GM18870 (cell line): ENCODE measurements around the gene ZNF48.

ENCODE experiments used
- ATAC-seq: cut with Tn5 transposase; IDR thresholded peaks from one replicate; pipeline ENCODE4 v1.9.1; 2021; ENCODE audit warnings: moderate library complexity; ENCODE audit not compliant: unreplicated experiment

The ZNF48 gene

DNA sequence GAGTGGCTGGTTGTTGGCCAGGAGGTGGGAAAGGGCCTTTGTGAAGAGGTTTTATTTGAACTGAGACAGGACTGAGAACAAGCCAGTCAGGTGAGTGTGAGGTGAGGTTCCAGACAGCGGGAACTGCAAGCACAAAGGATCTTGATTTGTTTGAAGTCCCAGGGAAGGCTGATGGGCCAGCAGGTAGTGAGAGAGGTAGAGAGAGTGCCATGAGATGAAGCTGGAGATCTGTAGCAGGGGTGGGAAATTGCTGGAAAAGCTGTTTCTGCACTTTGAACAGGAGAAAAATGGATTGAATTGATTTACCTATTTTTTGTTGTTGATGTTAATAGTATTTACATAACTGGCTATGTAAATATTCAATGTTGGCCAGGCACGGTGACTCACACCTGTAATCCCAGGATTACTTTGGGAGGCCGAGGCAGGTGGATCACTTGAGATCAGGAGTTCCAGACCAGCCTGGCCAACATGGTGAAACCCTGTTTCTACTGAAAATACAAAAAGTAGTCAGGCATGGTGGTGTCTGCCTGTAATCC lies 42.4 kb downstream of the ZNF48 start:
- no peak for ATAC-seq

DNA sequence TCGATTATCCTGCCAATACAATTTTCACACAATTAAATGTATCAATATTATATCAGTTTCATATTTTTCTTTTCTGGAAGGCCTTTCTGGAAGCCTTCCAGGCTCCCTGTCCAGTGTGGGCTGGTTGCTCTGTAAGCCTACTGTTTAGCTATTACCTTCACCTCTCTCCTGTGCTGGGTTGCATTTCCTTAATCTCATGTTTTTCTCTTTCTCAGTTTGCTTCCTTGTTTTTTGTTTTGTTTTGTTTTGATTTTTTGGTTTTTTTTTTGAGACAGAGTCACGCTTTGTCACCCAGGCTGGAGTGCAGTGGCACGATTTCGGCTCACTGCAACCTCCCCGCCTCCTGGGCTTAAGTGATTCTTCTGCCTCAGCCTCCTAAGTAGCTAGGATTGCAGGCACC lies 43.6 kb downstream of the ZNF48 start:
- no peak for ATAC-seq

DNA sequence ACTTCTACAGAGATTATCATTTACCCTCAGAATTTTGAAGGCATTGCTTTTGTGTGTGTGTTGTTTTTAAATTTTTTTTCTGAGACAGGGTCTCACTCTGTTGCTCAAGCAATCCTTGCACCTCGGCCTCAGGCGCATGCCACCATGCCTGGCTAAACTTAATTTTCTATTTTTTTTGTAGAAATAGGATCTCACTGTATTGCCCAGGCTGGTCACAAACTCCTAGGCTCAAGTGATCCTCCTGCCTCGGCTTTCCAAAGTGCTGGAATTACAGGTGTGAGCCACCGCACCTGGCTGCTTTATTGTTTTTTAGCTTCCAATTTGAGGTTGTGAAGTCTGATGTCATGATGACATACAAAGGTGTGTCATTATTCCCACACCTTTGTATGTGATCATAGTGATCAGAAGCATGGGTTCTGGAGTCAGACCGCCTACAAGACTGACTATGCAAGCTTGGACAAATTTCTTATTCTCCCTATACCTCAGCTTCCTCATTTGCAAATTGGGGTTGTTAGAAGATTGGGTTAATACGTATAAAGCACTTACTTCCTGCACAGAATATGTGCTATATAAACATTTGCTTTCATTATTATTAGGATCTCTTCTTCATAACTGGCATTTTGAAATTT lies 44.6 kb downstream of the ZNF48 start:
- no peak for ATAC-seq

DNA sequence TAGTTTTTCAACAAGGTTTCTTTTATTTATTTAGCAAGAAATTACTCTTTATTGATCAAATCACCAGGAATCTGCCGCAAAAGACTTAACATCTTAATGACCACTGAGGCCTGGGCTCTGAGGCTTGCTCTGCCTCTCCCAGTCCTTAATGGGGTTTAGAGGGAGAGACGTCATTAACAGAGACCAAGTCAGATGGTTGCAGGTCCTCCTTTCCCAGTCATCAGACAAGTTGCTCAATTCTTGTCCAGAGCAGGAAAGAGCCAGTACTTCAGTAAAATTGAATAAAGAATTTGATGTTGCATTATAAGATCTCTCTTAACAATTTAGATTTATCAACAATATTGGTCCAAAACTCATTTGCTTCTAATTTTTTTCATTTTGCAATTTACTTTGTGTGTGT lies 48.4 kb downstream of the ZNF48 start:
- no peak for ATAC-seq

DNA sequence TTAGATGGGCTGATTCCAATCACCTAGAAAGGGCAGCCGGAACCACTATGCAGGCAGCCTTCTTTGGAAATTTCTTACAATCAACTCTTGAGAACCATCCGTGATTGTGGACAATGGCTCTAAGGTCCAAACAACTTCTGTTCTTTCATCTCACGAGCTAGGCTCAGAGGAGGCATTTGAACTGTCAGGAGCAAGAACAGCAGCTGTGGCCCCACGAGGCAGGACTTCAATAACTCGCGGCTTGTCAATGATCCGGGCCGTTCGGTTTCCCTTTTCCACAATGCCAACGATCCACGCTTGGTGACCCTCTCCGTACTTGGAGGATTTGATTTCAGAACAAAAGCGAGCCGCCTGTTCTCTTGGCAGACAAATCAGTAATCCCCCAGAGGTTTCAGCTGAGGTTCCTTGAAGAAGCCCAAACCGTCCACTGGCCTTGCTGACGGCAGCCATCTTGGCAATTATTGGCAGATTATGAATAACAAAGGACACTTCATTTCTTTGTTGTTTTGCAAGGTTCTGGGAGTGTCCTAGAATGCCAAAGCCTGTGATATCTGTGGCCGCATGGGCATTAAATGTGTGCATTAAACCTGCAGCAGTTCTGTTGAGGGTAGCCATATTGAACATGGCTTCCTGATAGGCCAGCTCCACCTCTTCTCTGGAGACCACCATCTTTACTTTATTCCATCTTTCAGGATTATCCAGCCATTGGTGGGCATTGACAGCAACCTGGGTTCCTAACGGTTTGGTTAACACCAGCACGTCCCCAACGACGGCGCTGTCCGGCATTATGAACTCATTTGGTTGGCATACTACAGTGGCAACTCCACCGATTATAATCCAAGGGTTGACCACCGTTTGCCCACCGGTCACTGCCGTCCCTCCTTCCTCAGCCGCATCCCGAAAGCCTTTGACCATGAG lies 49.3 kb downstream of the ZNF48 start:
- no peak for ATAC-seq

DNA sequence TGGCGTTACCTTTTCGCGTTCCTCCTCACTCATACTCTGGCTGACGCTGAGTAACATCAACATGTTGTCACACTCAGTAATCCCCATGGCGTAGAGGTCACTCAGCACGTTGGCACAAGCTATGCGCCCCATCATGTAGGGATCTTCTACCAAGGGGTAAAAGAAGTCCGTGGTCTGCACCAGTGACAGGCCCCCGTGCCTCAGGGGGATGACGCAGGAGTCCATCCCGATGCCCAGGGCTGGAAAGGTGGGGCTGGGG lies 49.9 kb downstream of the ZNF48 start:
- ATAC-seq, result no peak

DNA sequence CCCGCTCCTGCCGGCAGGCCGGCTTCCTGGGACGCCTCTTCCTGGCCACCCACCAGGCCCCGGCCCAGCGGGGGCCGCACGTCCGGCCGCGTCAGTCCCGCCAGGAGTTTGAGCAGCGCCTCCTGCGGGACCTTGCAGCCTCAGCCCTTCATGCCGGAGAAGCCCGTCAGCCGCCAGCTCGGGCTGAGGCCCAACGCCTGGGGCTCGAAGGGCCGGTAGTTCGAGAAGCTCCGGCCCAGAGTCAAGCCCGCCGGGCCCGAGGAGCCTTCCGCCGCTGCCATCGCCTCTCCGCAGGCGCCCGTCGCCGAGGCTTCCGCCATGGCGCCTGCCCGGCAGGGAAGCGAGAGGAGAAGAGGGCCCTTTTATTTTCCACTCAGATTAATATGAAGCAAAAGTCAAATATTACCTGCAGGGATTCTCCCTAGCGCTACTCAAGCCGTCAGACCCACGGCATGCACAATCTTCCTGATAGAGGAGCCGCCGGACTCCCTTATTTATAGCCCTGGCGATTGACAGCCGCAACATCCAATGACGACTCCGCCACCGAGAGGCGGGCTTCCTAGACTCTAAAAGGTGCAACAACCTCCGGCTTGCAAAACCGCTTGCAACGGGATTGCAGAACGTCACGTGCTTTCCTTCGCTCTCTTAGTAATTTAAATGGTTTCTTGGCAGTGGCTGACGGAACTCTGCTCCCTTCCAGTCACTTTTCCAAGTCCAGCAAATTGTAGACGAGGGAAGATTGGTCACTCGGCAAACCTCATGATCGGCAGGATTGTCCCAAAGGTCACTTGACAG lies 50.4 kb downstream of the ZNF48 start, which contains the start of gene SEPHS2:
Gene SEPHS2, minus strand, starts transcription at position 467 of the 795 bp plus-strand sequence. Its CDS starts 147 bp downstream, at position 320.
- ATAC-seq, result peak; percentile 61

DNA sequence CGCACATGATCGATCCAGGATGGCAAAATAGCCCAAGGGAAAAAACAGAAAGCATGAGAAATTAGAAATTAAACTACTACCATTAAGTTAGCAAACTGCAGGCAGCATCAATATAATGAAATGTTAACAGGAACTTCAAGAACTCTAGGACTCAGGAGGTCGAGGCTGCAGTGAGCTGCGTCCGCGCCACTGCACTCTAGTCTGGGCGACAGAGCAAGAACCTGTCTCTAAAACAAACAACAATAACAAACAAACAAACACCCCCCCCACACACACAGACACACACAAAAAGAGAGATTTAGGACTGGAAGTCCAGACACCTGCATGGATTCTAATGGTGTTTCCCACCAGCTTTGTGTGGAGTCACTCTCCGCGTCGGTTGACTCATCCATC lies 51.0 kb downstream of the ZNF48 start:
- ATAC-seq, result no peak

DNA sequence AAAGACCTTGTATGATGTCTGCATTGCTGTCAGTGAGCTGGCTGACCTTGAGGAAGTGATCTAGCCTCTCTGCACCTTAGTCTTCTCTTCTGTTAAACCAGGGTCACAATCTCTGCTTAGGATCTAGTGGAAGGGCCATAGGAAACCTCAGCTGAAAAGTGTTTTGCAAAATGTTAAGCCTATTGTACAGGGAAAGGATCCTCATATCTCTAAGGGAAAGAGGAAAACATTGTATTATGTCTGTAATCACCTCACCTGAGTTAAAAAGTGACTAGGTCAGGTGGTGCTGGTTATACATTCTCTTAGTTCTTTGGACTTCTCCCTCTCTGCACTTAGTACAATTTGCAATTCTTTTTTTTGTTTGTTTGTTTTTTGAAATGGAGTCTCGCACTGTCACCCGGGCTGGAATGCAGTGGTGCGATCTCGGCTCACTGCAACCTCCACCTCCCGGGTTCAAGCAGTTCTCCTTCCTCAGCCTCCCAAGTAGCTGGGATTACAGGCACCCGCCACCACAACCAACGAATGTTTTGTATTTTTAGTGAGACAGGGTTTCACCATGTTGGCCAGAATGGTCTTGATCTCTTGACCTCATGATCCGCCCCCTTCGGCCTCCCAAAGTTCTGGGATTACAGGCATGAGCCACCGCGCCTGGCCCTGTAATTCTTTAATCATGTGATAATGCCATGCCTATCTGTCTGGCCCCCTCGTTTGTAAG lies 52.4 kb downstream of the ZNF48 start:
- ATAC-seq, result no peak

DNA sequence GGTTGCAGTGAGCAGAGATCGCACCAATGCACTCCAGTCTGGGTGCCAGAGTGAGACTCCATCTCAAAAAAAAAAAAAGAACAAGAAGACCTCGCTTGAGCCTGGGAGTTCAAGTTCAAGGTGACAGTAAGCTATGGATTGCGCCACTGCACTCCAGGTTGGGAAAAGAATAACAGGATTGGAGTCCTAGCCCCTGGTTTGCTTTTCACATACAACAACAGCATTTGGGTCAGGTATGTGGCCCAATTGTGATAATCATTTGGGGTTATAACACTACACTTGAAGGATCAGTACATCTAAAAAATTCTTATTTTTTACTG lies 53.9 kb downstream of the ZNF48 start:
- no peak for ATAC-seq
